ENCODE measurements around the gene CRLF1. TPM values are rescaled to one million over a fixed set of nuclear protein-coding genes. Genes with fewer than 3 reads are reported as not detected.

Gene CRLF1
- total and polyA plus RNA-seq, 2 of the 8 experiments (the other 6 are each of a cell fraction or from before 2014, with no cell fraction given): 7.2 to 10.3 TPM

- FAIRE-seq: no peak
- H3K18ac ChIP-seq (ENCODE audit: extremely low read depth, low read length): peak overlapping the region; percentile 19; the same call in 1 of the 2 replicates
- H3K9me3 ChIP-seq (ENCODE audit: insufficient read depth in 2 of 2, low read depth in 1 of 2, low read length in 1 of 2): no peaks in the 10 kb centered on the region
- no peak overlapping the region for H2AK5ac ChIP-seq (ENCODE audit: low read depth, low read length)
- WGBS, 2 experiments (ENCODE audit: extremely low coverage in 1 of 2, insufficient coverage in 1 of 2, insufficient read length in 1 of 2, insufficient replicate concordance in 2 of 2, low coverage in 1 of 2, low lambda C conversion rate in 2 of 2, missing lambda C conversion rate in 1 of 2): 6% methylated on average over 54 of the region's 68 CpGs; no CpG with 5 or more reads in 1 of the 2 experiments
- no peak overlapping the region for H4K91ac ChIP-seq (replicated peaks; ENCODE audit: insufficient read length, low read length)
- no peak overlapping the region for H2AFZ ChIP-seq (ENCODE audit: low read length)
- no peaks in the 10 kb centered on the region for H3K79me2 ChIP-seq (ENCODE audit: control insufficient read depth in 1 of 2, insufficient read depth in 2 of 2, low read length in 2 of 2)
- no peaks in the 10 kb centered on the region for H3K79me1 ChIP-seq (ENCODE audit: low read depth, low read length)
- H3K4ac ChIP-seq (replicated peaks; ENCODE audit: insufficient read length, low read depth, low read length): no peak overlapping the region
- H4K8ac ChIP-seq (ENCODE audit: extremely low read depth, insufficient read depth, low read length): peak overlapping the region; percentile 35; the same call in 1 of the 2 replicates
- peaks cover 0 to 16% of the 10 kb centered on the region in 2 experiments for H4K20me1 ChIP-seq (replicated peaks in 1 of 2; ENCODE audit: control insufficient read depth in 1 of 2, insufficient read depth in 2 of 2, low read length in 2 of 2)
- H2BK15ac ChIP-seq (ENCODE audit: low read length): no peak overlapping the region
- H3K4me3 ChIP-seq (ENCODE audit: extremely low read depth in 1 of 4, insufficient read depth in 2 of 4, low read depth in 3 of 4, low read length in 4 of 4): peak overlapping the region in 2 of 4 experiments; percentile 17 to 49; a peak in 3 of 8 replicates
- peak in 1 of 2 experiments; percentile 64 for DNase-seq (ENCODE audit: low read depth in 1 of 2, low spot score in 2 of 2)
- TF ChIP-seq RNF2 (IDR thresholded peaks at IDR 0.05; ENCODE audit: borderline replicate concordance, low read depth, low read length, missing control alignments, poor library complexity, severe bottlenecking) (peak; percentile 74), POLR2AphosphoS5 (IDR thresholded peaks at IDR 0.05; ENCODE audit: low read depth, low read length) (no peak), NRF1 (IDR thresholded peaks at IDR 0.05; ENCODE audit: low read depth, low read length) (no peak), EZH2 (IDR thresholded peaks at IDR 0.05; ENCODE audit: low read depth, low read length, severe bottlenecking) (peak; percentile 98), CTCF (IDR thresholded peaks at IDR 0.05; ENCODE audit: control extremely low read depth in 1 of 3, insufficient read depth in 1 of 3, low read depth in 1 of 3, low read length in 3 of 3) (no peak), POLR2A (IDR thresholded peaks at IDR 0.05; ENCODE audit: control extremely low read depth in 1 of 2, low read depth in 2 of 2, low read length in 2 of 2) (no peak), SUZ12 (IDR thresholded peaks at IDR 0.05; ENCODE audit: low read length) (peak; percentile 99)
- peaks cover 23% of the 10 kb centered on the region; the same call in 1 of the 2 replicates for H3K23me2 ChIP-seq (ENCODE audit: low read depth, low read length)
- ChIA-PET CTCF (ENCODE audit: partially characterized antibody) (interaction anchor here (0.7 to 1.1 kb wide), 3 partner anchors 17 to 1214 kb away, joined by 3 read pairs; no protein-coding TSS in a partner anchor), POLR2A (ENCODE audit: partially characterized antibody) (interaction anchor here (0.7 to 1.4 kb wide), 5 partner anchors 18 to 33 kb away, joined by 3 to 4 read pairs (median 3); partner anchors contain the start of gene REX1BD)
- H3K14ac ChIP-seq (ENCODE audit: insufficient read length): no peak overlapping the region
- H4K5ac ChIP-seq (ENCODE audit: insufficient read length, low read depth, low read length): no peak overlapping the region
- H3K36me3 ChIP-seq (ENCODE audit: control insufficient read depth in 2 of 4, insufficient read depth in 4 of 4, low read length in 3 of 4): peaks cover 0 to 14% (median 0%) of the 10 kb centered on the region in 4 experiments; a peak in 1 of 8 replicates
- no peak overlapping the region for H2BK12ac ChIP-seq (ENCODE audit: low read depth, low read length)
- H3K23ac ChIP-seq (ENCODE audit: insufficient read length): no peak overlapping the region
- H3K4me1 ChIP-seq (replicated peaks in 1 of 4; ENCODE audit: control insufficient read depth in 3 of 4, insufficient read depth in 4 of 4, low read length in 3 of 4): peaks cover 32 to 54% (median 44%) of the 10 kb centered on the region in 4 experiments
- H3K27me3 ChIP-seq (replicated peaks in 1 of 4; ENCODE audit: control insufficient read depth in 3 of 4, extremely low read depth in 1 of 4, insufficient read depth in 3 of 4, low read length in 3 of 4): peaks cover 83 to 95% (median 95%) of the 10 kb centered on the region in 4 experiments
- no peak overlapping the region for H2BK5ac ChIP-seq (ENCODE audit: low read depth, low read length)
- H3K56ac ChIP-seq (replicated peaks; ENCODE audit: insufficient read length, low read depth, low read length): no peak overlapping the region
- H2BK20ac ChIP-seq (ENCODE audit: low read length): no peak overlapping the region; the same call in 1 of the 2 replicates
- H3K9ac ChIP-seq (replicated peaks in 1 of 4; ENCODE audit: extremely low read depth in 1 of 4, low read depth in 3 of 4, low read length in 3 of 4): no peak overlapping the region
- no peak overlapping the region for H2BK120ac ChIP-seq (replicated peaks; ENCODE audit: low read depth, low read length)
- H3K4me2 ChIP-seq (ENCODE audit: insufficient read depth in 1 of 2, low read depth in 2 of 2, low read length in 2 of 2): peak overlapping the region; percentile 64 to 65
- H3K27ac ChIP-seq (ENCODE audit: low read depth, low read length): no peak overlapping the region
Measured at GRCh38 chr19:18607226-18608101, 865 bp upstream of the CRLF1 start.

Measured in H1 (cell line).